ENCODE measurements around the gene WDR86.

Gene WDR86

GRCh38 chr7:151336027-151336708, 73.7 kb downstream of the WDR86 start:
- DNase-seq, result no peak
- TF ChIP-seq, protein P1, sequence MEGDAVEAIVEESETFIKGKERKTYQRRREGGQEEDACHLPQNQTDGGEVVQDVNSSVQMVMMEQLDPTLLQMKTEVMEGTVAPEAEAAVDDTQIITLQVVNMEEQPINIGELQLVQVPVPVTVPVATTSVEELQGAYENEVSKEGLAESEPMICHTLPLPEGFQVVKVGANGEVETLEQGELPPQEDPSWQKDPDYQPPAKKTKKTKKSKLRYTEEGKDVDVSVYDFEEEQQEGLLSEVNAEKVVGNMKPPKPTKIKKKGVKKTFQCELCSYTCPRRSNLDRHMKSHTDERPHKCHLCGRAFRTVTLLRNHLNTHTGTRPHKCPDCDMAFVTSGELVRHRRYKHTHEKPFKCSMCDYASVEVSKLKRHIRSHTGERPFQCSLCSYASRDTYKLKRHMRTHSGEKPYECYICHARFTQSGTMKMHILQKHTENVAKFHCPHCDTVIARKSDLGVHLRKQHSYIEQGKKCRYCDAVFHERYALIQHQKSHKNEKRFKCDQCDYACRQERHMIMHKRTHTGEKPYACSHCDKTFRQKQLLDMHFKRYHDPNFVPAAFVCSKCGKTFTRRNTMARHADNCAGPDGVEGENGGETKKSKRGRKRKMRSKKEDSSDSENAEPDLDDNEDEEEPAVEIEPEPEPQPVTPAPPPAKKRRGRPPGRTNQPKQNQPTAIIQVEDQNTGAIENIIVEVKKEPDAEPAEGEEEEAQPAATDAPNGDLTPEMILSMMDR (IDR thresholded peaks at IDR 0.05; ENCODE audit: low read depth, low read length), result no peak
- H3K9me3 ChIP-seq, result no peaks in the 10 kb centered on the region
- H3K27me3 ChIP-seq, result no peaks in the 10 kb centered on the region
- H3K4me1 ChIP-seq, result no peaks in the 10 kb centered on the region
- H3K36me3 ChIP-seq, result no peaks in the 10 kb centered on the region
- H3K4me3 ChIP-seq (ENCODE audit: low read depth, low read length), result no peak overlapping the region

DNA sequence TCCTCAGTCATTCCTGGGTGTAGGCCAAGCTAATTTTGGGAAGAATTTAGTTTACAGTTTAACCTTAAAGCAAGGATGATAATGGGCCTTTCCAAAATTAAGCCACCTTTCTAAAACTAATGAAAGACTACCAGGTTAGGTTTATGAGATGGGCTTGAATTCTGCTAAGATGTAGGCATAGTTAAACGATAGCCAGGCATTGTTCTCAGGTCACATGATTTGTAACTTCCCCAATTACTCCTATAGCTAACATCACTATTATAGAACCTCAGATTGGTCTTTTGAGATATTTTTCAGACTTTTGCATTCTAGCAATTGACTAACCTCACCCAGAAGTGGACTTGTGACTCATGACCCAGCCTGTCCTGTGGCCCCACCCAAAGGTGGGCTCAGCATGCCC, 75.2 kb downstream of the WDR86 start:
- no peak overlapping the region for H3K4me3 ChIP-seq (ENCODE audit: low read depth, low read length)
- TF ChIP-seq, protein P1 (IDR thresholded peaks at IDR 0.05; ENCODE audit: low read depth, low read length), result no peak
- H3K9me3 ChIP-seq, result no peaks in the 10 kb centered on the region
- DNase-seq, result no peak
- H3K4me1 ChIP-seq, result no peaks in the 10 kb centered on the region
- H3K27me3 ChIP-seq, result no peaks in the 10 kb centered on the region
- no peaks in the 10 kb centered on the region for H3K36me3 ChIP-seq

All from BE2C (cell line).